HepG2 (cell line): Measurements from ENCODE around the gene DRAXIN.

Experiments used
- CTCF ChIP-seq: sonication (generic); formaldehyde crosslinking; IDR thresholded peaks from 2 replicates; pipeline ENCODE4 v1.5.0; 2020; ENCODE audit warnings: mild to moderate bottlenecking, missing genetic modification reagents, moderate library complexity
- EP300 ChIP-seq, 3 experiments: sonication (generic) in 1 of 3; formaldehyde crosslinking in 1 of 3; IDR thresholded peaks; 2 replicates each; pipeline versions ENCODE4 v1.5.1 to v1.6.1; 2011 to 2020; ENCODE audit warnings: low read depth in 2 of 3, low read length in 2 of 3, borderline replicate concordance in 1 of 3, improper control_type of control experiment in 1 of 3, mild to moderate bottlenecking in 1 of 3, missing genetic modification reagents in 1 of 3, moderate library complexity in 1 of 3
- HDAC2 ChIP-seq: sonication (generic); formaldehyde crosslinking; IDR thresholded peaks from 2 replicates; pipeline ENCODE4 v1.4.0; 2020; ENCODE audit warnings: missing genetic modification reagents
- NR2F1 ChIP-seq, 2 experiments: fragments of 450-650 bp in 1 of 2; formaldehyde crosslinking in 1 of 2; IDR thresholded peaks; 2 replicates each; pipeline versions ENCODE4 v1.5.0 to v1.6.1; 2016 to 2020; ENCODE audit warnings: mild to moderate bottlenecking in 1 of 2, missing compliant biosample characterization in 1 of 2, missing genetic modification reagents in 1 of 2, moderate library complexity in 1 of 2
- RELA ChIP-seq: sonication (generic); formaldehyde crosslinking; IDR thresholded peaks from 2 replicates; pipeline ENCODE4 v1.4.0; 2020; ENCODE audit warnings: missing genetic modification reagents
- ZFP82 ChIP-seq: sonication (generic); formaldehyde crosslinking; IDR thresholded peaks from 2 replicates; pipeline ENCODE4 v1.5.1; 2020; ENCODE audit warnings: mild to moderate bottlenecking, missing genetic modification reagents, borderline replicate concordance
- ZNF274 ChIP-seq: sonication (generic); formaldehyde crosslinking; IDR thresholded peaks from 2 replicates; pipeline ENCODE4 v1.5.1; 2020; ENCODE audit warnings: mild to moderate bottlenecking, missing genetic modification reagents
- ZNF407 ChIP-seq: sonication (generic); formaldehyde crosslinking; IDR thresholded peaks from one replicate; pipeline ENCODE4 v1.5.1; 2020; ENCODE audit warnings: mild to moderate bottlenecking, missing genetic modification reagents; ENCODE audit errors: not compliant biosample characterization
- ZNF839 ChIP-seq: sonication (generic); formaldehyde crosslinking; IDR thresholded peaks from 2 replicates; pipeline ENCODE4 v1.4.0; 2020; ENCODE audit warnings: missing genetic modification reagents, mild to moderate bottlenecking, borderline replicate concordance
- TF ChIP-seq, protein P1 (sequence below): sonication (generic); formaldehyde crosslinking; IDR thresholded peaks from 2 replicates; pipeline ENCODE4 v1.5.0; 2020; ENCODE audit warnings: missing genetic modification reagents, mild to moderate bottlenecking, borderline replicate concordance

DNA sequence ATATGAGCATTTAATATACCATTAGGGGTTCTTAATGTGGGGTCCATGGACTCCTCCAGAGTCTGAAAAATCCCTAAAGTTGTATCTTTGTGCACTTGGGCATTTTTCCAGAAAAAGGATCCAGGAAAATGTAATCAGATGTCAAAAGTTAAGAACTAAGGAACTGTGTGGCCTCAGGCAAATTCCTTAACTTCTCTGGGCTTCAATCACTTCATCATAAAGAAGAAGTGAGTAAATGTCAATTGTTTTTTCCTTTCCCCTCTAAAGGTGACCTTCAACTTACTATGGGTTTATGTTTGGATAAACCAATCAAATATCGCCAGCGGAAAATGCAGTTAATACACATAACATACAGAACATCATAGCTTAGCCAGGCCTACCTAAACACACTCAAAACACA, 13.1 kb upstream of the DRAXIN start:
- TF ChIP-seq ZNF407 (CRISPR knock-in tag) (no peak), HDAC2 (CRISPR knock-in tag) (no peak), RELA (CRISPR knock-in tag) (no peak), NR2F1 (CRISPR knock-in tag; IDR thresholded peaks at IDR 0.05) (no peak), EP300 (IDR thresholded peaks at IDR 0.05; ENCODE audit: low read depth in 2 of 2, low read length in 2 of 2) (no peak), EP300 (CRISPR knock-in tag; IDR thresholded peaks at IDR 0.05; ENCODE audit: borderline replicate concordance) (no peak), ZNF274 (CRISPR knock-in tag) (no peak), CTCF (CRISPR knock-in tag) (no peak), ZNF839 (no peak), ZFP82 (CRISPR knock-in tag) (no peak)
- TF ChIP-seq, protein P1, sequence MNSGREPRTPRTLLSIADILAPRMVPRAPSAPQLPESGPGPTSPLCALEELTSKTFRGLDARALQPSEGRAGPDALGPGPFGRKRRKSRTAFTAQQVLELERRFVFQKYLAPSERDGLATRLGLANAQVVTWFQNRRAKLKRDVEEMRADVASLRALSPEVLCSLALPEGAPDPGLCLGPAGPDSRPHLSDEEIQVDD (CRISPR knock-in tag), result no peak
